Endothelial cell of umbilical vein (primary cell): ENCODE measurements around the gene MRPL9. TPM values are rescaled to one million over a fixed set of nuclear protein-coding genes. Genes with fewer than 3 reads are reported as not detected.

Experiments used
- BruUV-seq: library from RNA; stranded (reverse); fragments of 400-500 nt; replicated peaks from 2 replicates; lab custom pipeline; 2021; lab: Mats Ljungman, UMichigan
- CTCF ChIA-PET: fragments of 300-600, 350-600 bp; sonication (Branson Sonifier 250); formaldehyde crosslinking; loops from one replicate; lab custom pipeline; 2021; ENCODE audit warnings: antibody characterized with exemption, inconsistent platforms; lab: Charles Lee
- POLR2A ChIA-PET: fragments of 300-600, 350-600 bp; sonication (Branson Sonifier 250); formaldehyde crosslinking; loops from one replicate; lab custom pipeline; 2021; ENCODE audit warnings: antibody characterized with exemption, inconsistent platforms; lab: Charles Lee
- DNase-seq: peaks from one replicate; pipeline ENCODE4 v3.0.0-alpha.2; 2011; ENCODE audit warnings: low read depth, low spot score
- FAIRE-seq: peaks from 2 replicates; lab custom pipeline; 2011; peaks lifted over from hg19 to GRCh38; lab: Jason Lieb, UNC
- H2AFZ ChIP-seq: 2 replicates; pipeline ENCODE4 v1.6.0; 2012; ENCODE audit warnings: low read depth, low read length, control low read depth, inconsistent platforms
- H3K27ac ChIP-seq: 2 replicates; pipeline ENCODE4 v1.5.1; 2011; ENCODE audit warnings: low read depth, mild to moderate bottlenecking, control low read depth, low read length, moderate library complexity; ENCODE audit not compliant: insufficient read depth
- H3K27me3 ChIP-seq, 2 experiments: 2 replicates each; pipeline versions ENCODE4 v1.6.0 to v1.6.1; 2011; ENCODE audit warnings: low read length in 2 of 2, mixed read lengths in 1 of 2; ENCODE audit not compliant: control insufficient read depth in 2 of 2, insufficient read depth in 2 of 2
- H3K36me3 ChIP-seq, 2 experiments: 2 replicates in 1 of 2; 3 replicates in 1 of 2; pipeline ENCODE4 v1.5.1; 2011; ENCODE audit warnings: low read length in 2 of 2, mild to moderate bottlenecking in 1 of 2, moderate library complexity in 1 of 2; ENCODE audit not compliant: control insufficient read depth in 2 of 2, insufficient read depth in 2 of 2; ENCODE audit errors: extremely low read depth in 1 of 2
- H3K4me1 ChIP-seq: 3 replicates; pipeline ENCODE4 v1.5.1; 2011; ENCODE audit warnings: mild to moderate bottlenecking, low read length; ENCODE audit not compliant: control insufficient read depth, insufficient read depth; ENCODE audit errors: extremely low read depth
- H3K4me2 ChIP-seq: 2 replicates; pipeline ENCODE4 v1.6.1; 2011; ENCODE audit warnings: low read length, control low read depth, mixed read lengths; ENCODE audit not compliant: insufficient read depth
- H3K4me3 ChIP-seq, 3 experiments: fragments of 200-600 bp in 1 of 3; sonication (generic), shearing (Covaris generic) in 1 of 3; replicated peaks in 1 of 3; 2 replicates each; pipeline ENCODE4 v1.5.1; 2011 to 2016; ENCODE audit warnings: control low read depth in 3 of 3, low read length in 3 of 3, mild to moderate bottlenecking in 2 of 3, inconsistent platforms in 1 of 3, low read depth in 1 of 3, moderate library complexity in 1 of 3; ENCODE audit not compliant: insufficient read depth in 1 of 3
- H3K79me2 ChIP-seq: 2 replicates; pipeline ENCODE4 v1.6.0; 2012; ENCODE audit warnings: low read length, inconsistent platforms; ENCODE audit not compliant: control insufficient read depth, insufficient read depth
- H3K9ac ChIP-seq: replicated peaks from 2 replicates; pipeline ENCODE3; 2011; ENCODE audit warnings: low read length, control low read depth; ENCODE audit not compliant: insufficient read depth; ENCODE audit errors: extremely low read depth
- H3K9me1 ChIP-seq: replicated peaks from 3 replicates; pipeline ENCODE4 v1.6.0; 2011; ENCODE audit warnings: mild to moderate bottlenecking, low read length; ENCODE audit not compliant: control insufficient read depth, insufficient read depth; ENCODE audit errors: extremely low read depth
- H3K9me3 ChIP-seq: replicated peaks from 2 replicates; pipeline ENCODE4 v1.5.1; 2012; ENCODE audit warnings: low read length, inconsistent platforms; ENCODE audit not compliant: control insufficient read depth, insufficient read depth
- H4K20me1 ChIP-seq: replicated peaks from 2 replicates; pipeline ENCODE3; 2011; ENCODE audit warnings: mild to moderate bottlenecking, low read length; ENCODE audit not compliant: control insufficient read depth, insufficient read depth; ENCODE audit errors: extremely low read depth
- CTCF ChIP-seq, 2 donors: IDR thresholded peaks; 1 replicate in 1 of 2; 2 replicates in 1 of 2; pipeline ENCODE4 v1.5.1; 2011; ENCODE audit warnings: low read length in 2 of 2, mild to moderate bottlenecking in 2 of 2, moderate library complexity in 2 of 2, control low read depth in 1 of 2, inconsistent platforms in 1 of 2, low read depth in 1 of 2; ENCODE audit not compliant: insufficient read depth in 1 of 2; ENCODE audit errors: extremely low read depth in 1 of 2
- EZH2 ChIP-seq: IDR thresholded peaks from 2 replicates; pipeline ENCODE4 v1.6.1; 2012; ENCODE audit warnings: borderline replicate concordance, low read depth, mild to moderate bottlenecking, moderate library complexity, low read length, inconsistent platforms; ENCODE audit not compliant: severe bottlenecking
- FOS ChIP-seq: IDR thresholded peaks from 2 replicates; pipeline ENCODE4 v1.6.1; 2011; ENCODE audit warnings: mild to moderate bottlenecking, low read length, moderate library complexity, borderline replicate concordance; ENCODE audit not compliant: insufficient read depth
- GATA2 ChIP-seq: IDR thresholded peaks from 2 replicates; pipeline ENCODE4 v1.7.0; 2011; ENCODE audit warnings: low read depth, mild to moderate bottlenecking, moderate library complexity, mixed read lengths, low read length; ENCODE audit not compliant: insufficient read length, insufficient read depth
- JUN ChIP-seq: IDR thresholded peaks from 2 replicates; pipeline ENCODE4 v1.6.1; 2011; ENCODE audit warnings: borderline replicate concordance, low read depth; ENCODE audit not compliant: insufficient read length, insufficient read depth
- MAX ChIP-seq: IDR thresholded peaks from 2 replicates; pipeline ENCODE4 v1.6.1; 2011; ENCODE audit not compliant: insufficient read depth, insufficient read length
- MYC ChIP-seq: IDR thresholded peaks from one replicate; pipeline ENCODE4 v1.6.1; 2011; ENCODE audit warnings: mild to moderate bottlenecking, low read depth, low read length
- POLR2A ChIP-seq: IDR thresholded peaks from 2 replicates; pipeline ENCODE4 v1.6.1; 2012; ENCODE audit warnings: low read depth, mild to moderate bottlenecking, control low read depth, low read length
- POLR2AphosphoS5 ChIP-seq: IDR thresholded peaks from 2 replicates; pipeline ENCODE4 v1.6.1; 2012; ENCODE audit warnings: low read depth, mild to moderate bottlenecking, control low read depth, low read length, moderate library complexity; ENCODE audit not compliant: insufficient read depth
- dilution Hi-C: fragments of 300-500 bp; cut with MboI; formaldehyde crosslinking; loops from one replicate; pipeline ENCODE4 v1.15.0; 2019; ENCODE audit warnings: low sequenced_read_pairs; ENCODE audit not compliant: extremely low pct_ligation_motif_present
- intact Hi-C: fragments of 100-400 bp; cut with micrococcal nuclease; formaldehyde crosslinking; loops from one replicate; pipeline ENCODE4 v1.10.0; 2022
- polyA plus RNA-seq, 4 experiments: library from polyadenylated mRNA; depleted of rRNA in 3 of 4; stranded (reverse) in 3 of 4; unstranded in 1 of 4; fragments of >200 nt; gene quantifications; 2 replicates each; pipeline versions ENCODE4 v1.2.1 to v1.2.3, GENCODE V29; 2011 to 2012; ENCODE audit warnings: missing spikeins in 1 of 4
- total RNA-seq: library from RNA; stranded (reverse); gene quantifications from 2 replicates; pipeline ENCODE4 v1.2.3, GENCODE V29; 2021

The MRPL9 gene
- total and polyA plus RNA-seq, 2 donors (not counting 3 experiments of a cell fraction or from before 2014, with no cell fraction given): 79.1 to 112 TPM

DNA sequence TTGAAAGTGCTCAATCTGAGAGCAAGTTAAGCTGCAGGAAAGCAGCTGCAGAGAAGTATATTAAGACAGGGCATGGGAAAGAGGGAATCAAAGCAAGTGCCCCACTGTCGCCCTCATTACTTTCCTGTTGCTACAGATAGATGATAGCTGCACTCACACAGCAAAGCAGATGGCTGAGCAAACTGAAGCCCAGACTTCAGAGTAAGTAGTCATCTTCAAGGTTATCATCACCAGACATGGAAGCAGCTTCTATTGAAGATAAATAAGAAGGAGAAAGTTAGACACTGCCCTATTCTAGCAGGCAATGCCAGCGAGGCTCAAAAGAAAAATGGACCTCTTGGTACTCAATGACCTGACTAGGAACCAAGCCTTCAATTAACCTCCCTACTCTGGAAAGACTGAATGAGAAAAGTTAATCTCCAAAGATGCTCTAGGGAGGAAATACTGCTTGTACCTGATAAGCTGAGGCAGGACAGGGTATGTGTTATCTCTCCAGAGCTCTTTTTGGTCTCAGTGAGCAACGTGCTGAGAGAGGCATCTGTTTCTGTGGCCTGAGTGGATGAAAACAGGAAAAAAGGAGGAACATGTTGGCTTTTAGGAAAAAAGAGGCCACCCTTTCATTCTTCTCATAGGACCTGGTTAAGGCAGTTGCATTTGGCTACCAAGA lies 11.1 kb upstream of the MRPL9 start:
- no peak overlapping the region for H2AFZ ChIP-seq
- dilution Hi-C loops: no loop called here
- no peaks in the 10 kb centered on the region for H3K36me3 ChIP-seq
- FAIRE-seq (no peak), DNase-seq (no peak)
- no peaks in the 10 kb centered on the region for H3K4me1 ChIP-seq
- no peaks in the 10 kb centered on the region for H3K9me1 ChIP-seq
- no peak overlapping the region for H3K27ac ChIP-seq
- BruUV-seq: no TSS peak
- no peak overlapping the region for H3K4me2 ChIP-seq
- no peaks in the 10 kb centered on the region for H3K9me3 ChIP-seq
- H4K20me1 ChIP-seq: no peaks in the 10 kb centered on the region
- intact Hi-C loops: no loop called here
- ChIA-PET CTCF (interaction anchor here (0.7 to 1.2 kb wide), 2 partner anchors 9 to 12 kb away, joined by 3 read pairs; no protein-coding TSS in a partner anchor), POLR2A (interaction anchor here (0.5 kb wide), 1 partner anchor 21 kb away, joined by 4 read pairs; no protein-coding TSS in a partner anchor)
- H3K79me2 ChIP-seq: no peaks in the 10 kb centered on the region
- H3K4me3 ChIP-seq: no peak overlapping the region
- TF ChIP-seq POLR2AphosphoS5 (no peak), POLR2A (no peak)
- no peaks in the 10 kb centered on the region for H3K27me3 ChIP-seq
- no peak overlapping the region for H3K9ac ChIP-seq

DNA sequence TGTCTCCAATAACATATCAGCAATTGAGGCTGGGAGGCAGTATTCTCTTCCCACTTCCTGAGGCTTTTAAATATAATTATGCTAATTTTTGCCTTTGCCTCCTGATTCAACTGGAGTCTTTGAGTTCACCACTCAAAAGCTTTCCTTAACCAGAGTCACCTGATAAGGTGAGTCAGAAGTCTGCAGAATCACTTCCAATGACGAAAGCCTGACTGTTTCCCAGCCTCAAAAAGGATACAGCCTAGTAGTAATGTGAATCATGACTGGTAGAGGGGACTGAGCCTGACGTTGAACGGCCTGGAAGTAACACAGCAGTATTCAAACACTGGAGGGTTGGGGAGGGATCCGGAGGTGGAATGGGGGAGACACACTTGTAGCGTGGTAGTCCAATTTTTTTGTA lies 10.4 kb upstream of the MRPL9 start:
- H3K9me3 ChIP-seq: no peaks in the 10 kb centered on the region
- DNase-seq (no peak), FAIRE-seq (no peak)
- H3K9me1 ChIP-seq: no peaks in the 10 kb centered on the region
- dilution Hi-C loops: no loop called here
- no peak overlapping the region for H3K9ac ChIP-seq
- H3K4me2 ChIP-seq: no peak overlapping the region
- intact Hi-C loops: no loop called here
- H4K20me1 ChIP-seq: no peaks in the 10 kb centered on the region
- H3K4me1 ChIP-seq: no peaks in the 10 kb centered on the region
- no peaks in the 10 kb centered on the region for H3K79me2 ChIP-seq
- ChIA-PET CTCF (no interaction called here), POLR2A (no interaction called here)
- TF ChIP-seq EZH2: no peak
- TF ChIP-seq CTCF (IDR thresholded peaks at IDR 0.05; ENCODE audit: extremely low read depth in 1 of 2, insufficient read depth in 1 of 2, low read depth in 1 of 2, low read length in 2 of 2): no peak
- no peak for TF ChIP-seq POLR2AphosphoS5
- TF ChIP-seq JUN: no peak
- no peak for TF ChIP-seq MYC
- no peak for TF ChIP-seq FOS
- no peak for TF ChIP-seq GATA2
- TF ChIP-seq POLR2A: no peak
- TF ChIP-seq MAX: no peak
- H3K36me3 ChIP-seq: no peaks in the 10 kb centered on the region
- H2AFZ ChIP-seq: no peak overlapping the region
- no peaks in the 10 kb centered on the region for H3K27me3 ChIP-seq
- no TSS peak for BruUV-seq
- no peak overlapping the region for H3K27ac ChIP-seq
- no peak overlapping the region for H3K4me3 ChIP-seq
